ENCODE data around the gene CACNB1. TPM values are rescaled to one million over a fixed set of nuclear protein-coding genes. Genes with fewer than 3 reads are reported as not detected.

CACNB1 gene
- total and polyA plus RNA-seq, 2 experiments from 2014 or later = 1.9 to 4.2 TPM

- H3K9me3 ChIP-seq (ENCODE audit: low read depth) = no peaks in the 10 kb centered on the region
- 100% methylated on average over 3 of the region's 3 CpGs for WGBS (ENCODE audit: low lambda C conversion rate, missing lambda C conversion rate)
- peaks cover 11% of the 10 kb centered on the region for H3K4me1 ChIP-seq (ENCODE audit: insufficient read depth)
- H3K79me2 ChIP-seq = no peaks in the 10 kb centered on the region
- no peak for DNase-seq (ENCODE audit: low spot score)
- peaks cover 5% of the 10 kb centered on the region for H3K27me3 ChIP-seq
- no peak overlapping the region for H3K4me3 ChIP-seq
- no peak overlapping the region for H3K27ac ChIP-seq
- TF ChIP-seq EZH2 (IDR thresholded peaks at IDR 0.05; ENCODE audit: borderline replicate concordance) = no peak
- TF ChIP-seq EZH2phosphoT487 (IDR thresholded peaks at IDR 0.05; ENCODE audit: low read depth, severe bottlenecking, unreplicated experiment) = no peak
- no peak for TF ChIP-seq CTCF (IDR thresholded peaks at IDR 0.05; ENCODE audit: poor library complexity)
- no peaks in the 10 kb centered on the region for H3K9me2 ChIP-seq (replicated peaks; ENCODE audit: insufficient read depth)
- no peaks in the 10 kb centered on the region for H3K36me3 ChIP-seq (replicated peaks; ENCODE audit: insufficient read depth, low read depth)
- H2AFZ ChIP-seq = no peak overlapping the region
- H4K20me1 ChIP-seq (ENCODE audit: insufficient read depth, poor library complexity, severe bottlenecking) = no peaks in the 10 kb centered on the region
- H3K4me2 ChIP-seq = no peak overlapping the region
Observed at GRCh38 chr17:39145143-39145542, 52.3 kb downstream of the CACNB1 start.

- Histone ChIP-seq H3K4me1 (ENCODE audit: insufficient read depth) (peaks cover 11% of the 10 kb centered on the region), H3K9me3 (ENCODE audit: low read depth) (no peaks in the 10 kb centered on the region), H3K4me3 (no peak overlapping the region), H3K4me2 (no peak overlapping the region), H3K79me2 (no peaks in the 10 kb centered on the region), H4K20me1 (ENCODE audit: insufficient read depth, poor library complexity, severe bottlenecking) (no peaks in the 10 kb centered on the region), H3K27me3 (no peaks in the 10 kb centered on the region), H3K36me3 (replicated peaks; ENCODE audit: insufficient read depth, low read depth) (no peaks in the 10 kb centered on the region), H2AFZ (no peak overlapping the region), H3K27ac (peak overlapping the region; percentile 69), H3K9me2 (replicated peaks; ENCODE audit: insufficient read depth) (no peaks in the 10 kb centered on the region)
- DNase-seq (ENCODE audit: low spot score) = peak; percentile 62
- no peak for TF ChIP-seq CTCF (IDR thresholded peaks at IDR 0.05; ENCODE audit: poor library complexity)
- TF ChIP-seq EZH2phosphoT487 (IDR thresholded peaks at IDR 0.05; ENCODE audit: low read depth, severe bottlenecking, unreplicated experiment) = no peak
- TF ChIP-seq EZH2 (IDR thresholded peaks at IDR 0.05; ENCODE audit: borderline replicate concordance) = no peak
- 58% methylated on average over 9 of the region's 9 CpGs for WGBS (ENCODE audit: low lambda C conversion rate, missing lambda C conversion rate)
Observed at GRCh38 chr17:39144416-39144840, 53.0 kb downstream of the CACNB1 start.

- peak overlapping the region; percentile 69 for H3K27ac ChIP-seq
- WGBS (ENCODE audit: low lambda C conversion rate, missing lambda C conversion rate) = 69% methylated on average over 7 of the region's 7 CpGs
- DNase-seq (ENCODE audit: low spot score) = no peak
- H3K79me2 ChIP-seq = no peaks in the 10 kb centered on the region
- H3K9me3 ChIP-seq (ENCODE audit: low read depth) = no peaks in the 10 kb centered on the region
- no peaks in the 10 kb centered on the region for H3K9me2 ChIP-seq (replicated peaks; ENCODE audit: insufficient read depth)
- H4K20me1 ChIP-seq (ENCODE audit: insufficient read depth, poor library complexity, severe bottlenecking) = no peaks in the 10 kb centered on the region
- H3K36me3 ChIP-seq (replicated peaks; ENCODE audit: insufficient read depth, low read depth) = no peaks in the 10 kb centered on the region
- no peak overlapping the region for H3K4me2 ChIP-seq
- H3K27me3 ChIP-seq = no peaks in the 10 kb centered on the region
- H3K4me3 ChIP-seq = no peak overlapping the region
- H2AFZ ChIP-seq = no peak overlapping the region
- peaks cover 11% of the 10 kb centered on the region for H3K4me1 ChIP-seq (ENCODE audit: insufficient read depth)
- no peak for TF ChIP-seq CTCF (IDR thresholded peaks at IDR 0.05; ENCODE audit: poor library complexity)
- TF ChIP-seq EZH2 (IDR thresholded peaks at IDR 0.05; ENCODE audit: borderline replicate concordance) = no peak
Observed at GRCh38 chr17:39143552-39144093, 53.8 kb downstream of the CACNB1 start.

Measured in hepatocyte (in vitro differentiated cells).